ENCODE measurements around the gene PLIN1.

Gene PLIN1

GRCh38 chr15:89649716-89650115 is 29.5 kb downstream of the PLIN1 start:
- no peak for DNase-seq

- no peak for DNase-seq
Measured at GRCh38 chr15:89649013-89649625, 30.0 kb downstream of the PLIN1 start.

DNA sequence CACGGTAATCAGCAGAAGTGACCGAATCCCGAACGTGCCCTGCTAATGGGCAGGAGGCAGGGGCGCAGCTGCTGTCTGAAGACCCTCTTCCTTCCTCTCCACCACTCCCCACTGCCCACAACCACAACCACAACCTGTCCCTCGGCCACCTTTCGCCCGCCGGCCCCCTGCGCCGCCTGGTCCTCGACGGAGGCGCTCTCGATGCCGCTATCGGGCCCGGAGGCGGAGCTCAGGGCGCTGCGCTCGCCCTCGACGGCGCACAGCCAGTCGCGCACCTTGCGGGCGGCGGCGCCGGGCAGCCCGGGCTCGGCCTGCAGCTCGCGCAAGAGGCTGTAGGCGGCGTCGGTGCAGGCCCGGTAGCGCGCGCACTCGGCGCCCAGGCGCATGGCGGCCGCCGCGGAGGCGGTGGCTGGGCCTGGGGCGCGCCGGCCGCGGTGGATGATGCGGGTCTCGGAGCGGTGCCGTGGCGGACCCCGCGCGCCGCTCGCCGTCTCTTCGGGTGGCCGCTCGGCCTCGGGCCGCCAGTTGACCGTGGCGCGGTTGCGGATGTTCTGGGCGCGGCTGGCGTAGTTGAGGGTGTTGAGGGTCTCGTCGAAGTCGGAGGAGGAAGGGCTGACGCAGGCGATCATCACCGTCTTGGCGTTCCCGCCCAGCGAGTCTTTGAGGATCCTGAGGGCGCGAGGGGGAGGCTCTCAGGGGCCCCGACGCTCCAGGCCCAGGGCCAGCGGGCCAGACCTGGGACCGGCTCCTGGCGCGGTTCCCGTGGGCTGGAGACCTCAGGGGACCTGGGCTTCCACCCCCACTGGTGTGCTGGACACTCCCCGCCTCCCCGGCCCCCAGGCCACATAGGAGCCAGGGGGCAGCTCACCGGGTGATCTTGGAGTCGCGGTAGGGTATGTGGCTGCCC is 30.8 kb downstream of the PLIN1 start:
- no peak for DNase-seq

DNA sequence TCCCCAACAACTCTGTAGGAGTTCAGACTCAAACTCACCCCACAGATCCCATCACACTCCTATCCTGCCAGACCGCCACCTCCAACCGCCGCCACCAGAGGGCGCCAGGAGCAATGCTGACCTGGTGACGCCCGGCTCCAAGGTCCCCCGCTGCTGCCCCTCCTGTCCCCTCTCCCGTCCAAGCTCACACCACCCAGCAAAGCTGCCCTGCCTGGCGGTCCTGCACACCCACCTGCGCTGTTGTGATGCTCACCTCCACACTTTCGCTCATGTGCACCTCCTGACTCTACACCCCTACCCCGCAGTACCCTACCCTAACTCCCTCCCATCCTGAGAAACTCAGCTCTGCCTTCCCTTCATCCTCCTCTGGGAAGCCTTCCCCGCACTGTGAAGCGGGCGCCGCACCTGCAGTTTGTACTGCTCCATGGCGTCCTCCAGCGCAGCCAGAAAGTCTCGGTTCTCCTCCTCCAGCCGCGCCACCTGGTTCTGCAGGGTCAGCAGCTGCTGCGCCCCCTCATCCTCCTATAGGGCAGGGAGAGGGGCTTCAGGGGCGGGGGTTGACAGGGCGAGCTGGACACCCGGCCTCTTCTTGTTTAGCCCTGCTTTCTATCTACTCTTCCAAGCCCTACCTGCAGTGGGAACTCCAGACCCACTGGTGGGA is 31.8 kb downstream of the PLIN1 start:
- peak; percentile 8 to 78 for DNase-seq

GRCh38 chr15:89646416-89647141 is 32.6 kb downstream of the PLIN1 start:
- DNase-seq, result no peak

GRCh38 chr15:89645680-89646079 is 33.5 kb downstream of the PLIN1 start:
- no peak for DNase-seq

DNA sequence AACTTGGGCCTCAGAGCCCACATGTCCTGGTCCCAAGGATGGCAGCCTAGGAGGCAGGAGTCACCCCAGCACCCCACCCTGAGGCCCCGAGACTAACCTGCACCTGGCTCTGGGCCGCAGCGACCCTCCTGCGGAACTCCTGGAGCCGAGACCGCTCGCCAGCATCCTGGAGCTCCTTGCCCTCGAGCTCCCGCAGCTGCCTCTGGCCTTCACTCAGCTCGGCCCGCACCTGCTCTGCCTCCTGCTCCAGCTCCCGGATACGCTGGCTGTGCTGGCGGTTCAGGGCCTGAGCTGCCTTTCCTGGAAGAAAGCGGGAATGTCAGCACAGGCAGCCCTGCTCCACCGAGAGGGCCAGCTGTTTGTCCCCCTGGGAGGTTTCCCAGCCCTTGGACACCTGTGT is 37.1 kb downstream of the PLIN1 start:
- DNase-seq, result no peak

DNA sequence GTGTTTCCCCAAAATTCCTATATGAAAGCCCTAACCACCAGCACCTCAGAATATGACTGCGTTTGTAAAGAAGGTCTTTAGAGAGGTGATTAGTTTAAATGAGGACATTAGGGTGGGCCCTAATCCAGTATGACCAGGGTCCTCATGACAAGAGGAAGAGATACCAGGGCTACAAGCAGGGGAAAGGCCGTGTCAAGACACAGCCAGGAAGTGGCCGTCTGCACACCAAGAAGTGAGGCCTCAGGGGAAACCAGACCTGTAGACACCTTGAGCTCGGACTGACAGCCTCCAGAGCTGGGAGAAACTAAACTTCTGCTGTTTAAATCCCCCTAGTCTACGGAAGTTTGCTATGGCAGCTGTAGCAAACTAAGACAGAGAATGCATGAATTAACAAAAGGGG is 38.1 kb downstream of the PLIN1 start:
- no peak for DNase-seq

DNA sequence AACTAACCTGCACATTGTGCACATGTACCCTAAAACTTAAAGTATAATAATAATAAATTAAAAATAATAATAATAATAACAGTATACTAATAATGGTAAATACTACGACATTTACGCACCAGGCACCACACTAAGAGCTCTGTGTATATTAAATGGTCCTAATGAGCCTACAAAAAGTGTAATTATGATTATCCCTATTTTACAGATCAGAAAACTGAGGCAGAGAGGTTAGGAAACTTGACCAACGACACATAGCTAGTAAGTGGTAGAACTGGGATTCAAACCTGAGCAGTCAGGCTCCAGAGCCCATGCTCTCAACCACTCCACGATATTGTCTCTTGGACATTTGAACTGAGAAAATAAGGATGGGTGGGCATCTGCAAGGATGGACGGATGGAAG is 38.9 kb downstream of the PLIN1 start:
- no peak for DNase-seq

DNA sequence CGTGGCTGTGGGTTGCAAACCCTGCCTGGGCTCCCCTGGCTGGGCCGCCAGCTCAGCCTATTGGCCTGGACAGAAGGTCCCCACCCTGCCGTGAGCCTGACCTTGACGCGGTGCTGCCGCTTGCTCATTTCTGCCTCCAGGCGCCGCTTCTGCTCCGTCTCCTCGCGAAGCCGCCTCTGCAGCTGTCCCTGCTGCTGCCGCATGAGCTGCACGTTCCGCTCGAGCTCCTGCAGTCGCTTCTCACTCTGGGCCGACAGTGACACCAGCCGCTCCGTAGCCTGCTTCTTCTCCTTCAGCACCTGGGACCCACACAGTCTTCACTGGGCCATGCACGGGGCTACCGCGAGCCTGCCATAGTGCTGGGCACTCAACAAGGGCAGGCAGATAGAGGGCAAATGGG is 45.6 kb downstream of the PLIN1 start:
- DNase-seq, result no peak

DNA sequence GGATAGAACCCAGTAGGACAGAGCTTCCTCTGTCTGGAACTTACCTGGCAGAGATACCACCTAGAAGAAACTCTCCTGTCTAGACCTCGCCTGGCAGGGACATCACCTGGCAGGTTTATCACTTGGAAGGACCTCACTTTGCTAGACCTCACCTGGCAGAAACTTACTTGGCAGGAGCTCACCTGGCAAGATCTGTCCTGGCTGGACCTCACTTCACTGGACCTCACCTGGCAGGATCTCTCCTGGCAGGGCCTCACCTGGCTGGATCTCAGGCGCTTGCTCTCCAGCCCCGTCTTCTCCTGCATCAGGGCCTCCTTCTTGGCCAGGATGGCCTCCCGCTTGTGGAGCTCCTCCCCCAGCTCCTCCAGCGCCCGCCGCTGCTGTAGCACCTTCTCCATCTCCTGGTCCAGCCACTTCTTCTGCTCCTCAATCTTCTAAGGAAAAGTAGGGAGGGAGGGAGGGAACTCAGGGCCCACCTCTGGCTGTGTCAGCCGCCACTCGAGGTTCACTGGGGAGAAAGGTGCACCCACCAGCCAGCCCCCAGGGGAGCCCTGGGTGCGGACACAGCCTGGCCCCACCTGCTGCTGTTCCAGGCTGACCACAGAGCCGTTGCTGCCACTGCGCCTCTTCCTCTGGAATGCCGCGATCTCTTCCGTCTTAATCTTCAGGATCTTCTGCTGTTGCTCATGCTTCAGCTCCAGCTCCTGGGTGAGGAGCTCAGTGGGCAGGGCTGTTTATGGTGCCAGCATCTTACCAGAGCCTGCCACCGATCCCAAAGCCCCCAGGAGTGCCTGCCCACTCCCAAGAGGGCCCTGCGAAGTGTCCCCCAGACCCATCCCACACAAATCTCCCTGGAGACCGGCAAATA is 46.4 kb downstream of the PLIN1 start:
- no peak for DNase-seq

- DNase-seq, result no peak
Measured at GRCh38 chr15:89631902-89632264, 47.3 kb downstream of the PLIN1 start.

GRCh38 chr15:89630974-89631901 is 47.9 kb downstream of the PLIN1 start:
- DNase-seq, result no peak

DNA sequence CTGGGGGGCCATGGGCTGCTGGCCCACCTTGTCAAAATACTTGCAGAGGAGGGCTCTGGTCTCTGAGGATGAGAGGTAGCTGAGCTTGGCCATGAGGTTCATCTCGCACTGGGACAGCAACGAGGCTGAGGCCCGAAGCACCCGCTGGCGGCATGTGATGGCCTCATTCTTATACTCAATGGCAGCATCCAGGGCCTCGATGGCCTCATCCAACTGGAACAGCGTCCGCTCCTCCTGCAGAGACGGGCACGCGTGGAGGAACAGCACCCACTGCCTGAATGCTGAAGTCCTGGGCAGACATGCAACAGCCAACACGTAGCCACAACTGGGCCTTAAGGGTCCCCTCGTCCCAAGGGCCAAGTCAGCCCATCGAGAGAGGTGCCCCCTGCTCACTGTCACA is 48.9 kb downstream of the PLIN1 start:
- DNase-seq, result no peak

- DNase-seq, result no peak
Measured at GRCh38 chr15:89629829-89630228, 49.3 kb downstream of the PLIN1 start.

GRCh38 chr15:89628806-89629715 is 50.1 kb downstream of the PLIN1 start:
- DNase-seq, result no peak

- no peak for DNase-seq
Measured at GRCh38 chr15:89628301-89628700, 50.9 kb downstream of the PLIN1 start.

GRCh38 chr15:89627256-89627970 is 51.8 kb downstream of the PLIN1 start:
- DNase-seq, result no peak

DNA sequence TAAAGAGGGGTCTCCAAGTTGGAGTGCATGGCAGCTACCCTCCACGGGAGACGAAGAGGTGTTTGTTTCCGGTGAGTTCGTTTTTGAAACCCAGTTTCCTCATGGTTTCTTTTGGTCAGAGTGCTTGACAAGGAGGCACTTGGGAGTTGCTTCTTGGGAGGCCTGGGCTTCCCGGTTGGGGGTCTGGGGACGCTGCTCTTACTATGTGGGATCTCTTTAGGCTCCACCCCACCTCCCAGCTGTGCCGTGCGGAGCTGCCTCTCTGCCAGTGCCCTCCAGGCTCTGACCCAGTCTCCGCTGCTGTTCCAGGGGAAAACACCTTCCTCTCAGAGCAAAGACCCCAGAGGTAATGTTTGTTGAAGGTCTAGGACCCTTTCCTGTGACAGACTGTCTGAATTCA is 53.5 kb downstream of the PLIN1 start:
- no peak for DNase-seq

All from NCI-H526 (cell line).